HG03135 (cell line): ENCODE results near the gene FILIP1.

Experiments used
- ATAC-seq: cut with Tn5 transposase; IDR thresholded peaks from one replicate; pipeline ENCODE4 v1.9.1; 2021; ENCODE audit warnings: mild to moderate bottlenecking, moderate library complexity; ENCODE audit not compliant: unreplicated experiment

FILIP1 gene

GRCh38 chr6:75493400-75494064, at the start of gene FILIP1:
Gene FILIP1 (minus strand): TSS chr6:75493800. CDS start chr6:75414972, 78,828 bp downstream.
- no peak for ATAC-seq

- ATAC-seq: no peak
These were observed 49.7 kb upstream of the FILIP1 start for GRCh38 chr6:75543311-75543710.

GRCh38 chr6:75539136-75539535, 45.5 kb upstream of the FILIP1 start:
- ATAC-seq: no peak

GRCh38 chr6:75532521-75532920, 38.9 kb upstream of the FILIP1 start:
- ATAC-seq: no peak

GRCh38 chr6:75531174-75531573, 37.6 kb upstream of the FILIP1 start:
- ATAC-seq: no peak

- no peak for ATAC-seq
These were observed 37.1 kb upstream of the FILIP1 start for GRCh38 chr6:75530696-75531095.

- no peak for ATAC-seq
These were observed 34.8 kb upstream of the FILIP1 start for GRCh38 chr6:75528423-75528822.

- peak; percentile 85 for ATAC-seq
These were observed 33.0 kb upstream of the FILIP1 start for GRCh38 chr6:75526502-75527127.

- no peak for ATAC-seq
These were observed 32.1 kb upstream of the FILIP1 start for GRCh38 chr6:75525682-75526081.

- no peak for ATAC-seq
These were observed 30.8 kb upstream of the FILIP1 start for GRCh38 chr6:75524322-75524972.

- no peak for ATAC-seq
These were observed 23.2 kb upstream of the FILIP1 start for GRCh38 chr6:75516757-75517156.

GRCh38 chr6:75512591-75512990, 19.0 kb upstream of the FILIP1 start:
- ATAC-seq: no peak

GRCh38 chr6:75505424-75505823, 11.8 kb upstream of the FILIP1 start:
- no peak for ATAC-seq

GRCh38 chr6:75504465-75505222, 11.0 kb upstream of the FILIP1 start:
- ATAC-seq: no peak

GRCh38 chr6:75503291-75503690, 9.7 kb upstream of the FILIP1 start:
- ATAC-seq: no peak

GRCh38 chr6:75502884-75503283, 9.3 kb upstream of the FILIP1 start:
- no peak for ATAC-seq

GRCh38 chr6:75501756-75502155, 8.2 kb upstream of the FILIP1 start:
- ATAC-seq: no peak

- no peak for ATAC-seq
These were observed 6.0 kb upstream of the FILIP1 start for GRCh38 chr6:75499640-75500039.

- no peak for ATAC-seq
These were observed 5.3 kb upstream of the FILIP1 start for GRCh38 chr6:75498862-75499261.

- no peak for ATAC-seq
These were observed 4.4 kb upstream of the FILIP1 start for GRCh38 chr6:75497994-75498393.

- ATAC-seq: no peak
These were observed 1.4 kb upstream of the FILIP1 start for GRCh38 chr6:75495011-75495410.
